Activated CD8-positive, alpha-beta T cell treated with anti-CD3 and anti-CD28 coated beads for 36 hours (primary cell): ENCODE results near the gene METTL22. TPM values are rescaled to one million over a fixed set of nuclear protein-coding genes. Genes with fewer than 3 reads are reported as not detected.

ENCODE experiments used
- ATAC-seq: fragments of 200-7000 bp; cut with Tn5 transposase; one replicate; pipeline ENCODE4 v1.10.0; 2021; ENCODE audit warnings: mild to moderate bottlenecking, moderate library complexity
- CTCF ChIA-PET: fragments of 350-600 bp; sonication (Branson Sonifier 250); formaldehyde crosslinking; loops from one replicate; lab custom pipeline; 2021; ENCODE audit warnings: antibody characterized with exemption; lab: Charles Lee
- POLR2A ChIA-PET: fragments of 350-600 bp; sonication (Branson Sonifier 250); formaldehyde crosslinking; loops from one replicate; lab custom pipeline; 2021; ENCODE audit warnings: antibody characterized with exemption; lab: Charles Lee
- DNase-seq: peaks from one replicate; pipeline ENCODE4 v3.0.0-alpha.2; 2020
- H3K27ac Mint-ChIP-seq: one replicate; pipeline ENCODE4 v1.8.0; 2021; ENCODE audit warnings: mild to moderate bottlenecking, mixed read lengths
- H3K27me3 Mint-ChIP-seq: one replicate; pipeline ENCODE4 v1.8.0; 2021; ENCODE audit warnings: mixed read lengths
- H3K36me3 Mint-ChIP-seq: one replicate; pipeline ENCODE4 v1.8.0; 2021; ENCODE audit warnings: low read depth, mixed read lengths
- H3K4me1 Mint-ChIP-seq: one replicate; pipeline ENCODE4 v1.8.0; 2021; ENCODE audit warnings: low read depth, mixed read lengths
- H3K4me3 Mint-ChIP-seq: one replicate; pipeline ENCODE4 v1.8.0; 2021; ENCODE audit warnings: mild to moderate bottlenecking, moderate library complexity, mixed read lengths
- H3K9me3 Mint-ChIP-seq: one replicate; pipeline ENCODE4 v1.8.0; 2021; ENCODE audit warnings: mixed read lengths
- intact Hi-C: fragments of 100-400 bp; cut with micrococcal nuclease; formaldehyde crosslinking; loops from one replicate; pipeline ENCODE4 v1.10.0; 2022
- total RNA-seq, 2 experiments: library from RNA; stranded (reverse); gene quantifications; one replicate each; pipeline ENCODE4 v1.2.3, GENCODE V29; 2021
- TF ChIP-seq, protein P1 (sequence below): fragments of 200-600 bp; IDR thresholded peaks from one replicate; pipeline ENCODE4 v1.8.0; 2022; ENCODE audit warnings: antibody characterized with exemption, mild to moderate bottlenecking

Gene METTL22
- total RNA-seq, 2 experiments from 2014 or later, result 31.7 to 31.9 TPM

DNA sequence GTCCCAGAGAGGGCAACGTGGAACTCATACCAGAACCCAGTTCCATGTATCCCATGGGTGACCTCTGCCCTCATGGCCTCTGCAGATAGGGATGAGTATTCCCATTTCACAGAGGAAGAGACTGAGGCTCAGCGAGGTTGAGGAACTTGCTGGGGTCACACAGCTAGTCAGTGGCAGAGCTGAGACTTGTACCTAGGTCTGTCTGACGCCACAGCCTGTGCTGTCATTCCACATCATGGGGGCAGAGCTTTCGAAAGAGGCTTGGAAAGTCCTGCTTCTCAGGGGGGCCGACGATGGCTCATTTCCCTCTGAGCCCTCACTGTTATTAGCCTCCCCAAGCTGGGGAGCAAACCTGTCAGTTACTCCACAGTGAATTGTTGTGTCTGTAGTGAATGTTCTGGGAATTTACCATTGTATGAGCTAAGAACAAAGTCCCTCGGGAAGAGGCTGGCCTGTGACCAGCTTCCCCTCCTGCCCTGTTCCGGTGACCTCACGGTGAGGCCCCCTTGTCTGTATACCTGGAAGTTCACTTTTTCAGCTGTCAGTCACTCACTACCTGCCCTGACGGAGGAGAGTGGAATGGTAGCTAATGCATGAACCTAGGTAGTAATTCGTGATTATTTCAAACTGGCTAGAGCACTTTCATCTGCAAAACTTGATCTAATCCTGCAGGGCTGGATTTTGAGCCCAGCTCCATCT is 8.9 kb downstream of the METTL22 start:
- POLR2A ChIA-PET, result interaction anchor here (0.5 to 1.2 kb wide), 3 partner anchors 69 to 239 kb away, joined by 3 read pairs; partner anchors contain the start of gene CARHSP1
- H3K27ac Mint-ChIP-seq, result no peak overlapping the region

DNA sequence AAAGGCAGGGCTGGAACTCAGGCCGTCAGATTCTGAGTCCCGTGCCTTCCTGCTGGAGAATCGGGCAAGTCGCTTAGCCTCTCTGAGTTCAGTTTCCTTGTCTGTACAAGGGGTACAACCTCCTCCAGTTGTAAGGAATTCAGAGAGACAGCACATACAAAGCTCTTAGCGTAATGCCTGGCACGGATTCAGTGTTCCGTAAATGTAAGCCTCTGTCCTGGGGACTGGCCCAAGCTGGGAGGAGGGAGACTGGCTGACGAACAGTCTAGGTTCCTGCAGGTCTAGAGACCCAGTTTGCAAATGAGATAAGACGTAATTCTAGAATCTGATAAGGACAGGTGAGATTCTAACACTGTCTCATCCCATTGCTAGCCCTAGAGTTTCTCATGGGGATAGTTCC is 9.9 kb downstream of the METTL22 start:
- DNase-seq (no peak), ATAC-seq (no peak)
- Mint-ChIP-seq H3K9me3 (no peaks in the 10 kb centered on the region), H3K27me3 (no peaks in the 10 kb centered on the region), H3K4me1 (peaks cover 7% of the 10 kb centered on the region), H3K27ac (no peak overlapping the region), H3K4me3 (no peak overlapping the region), H3K36me3 (peaks cover 43% of the 10 kb centered on the region)
- ChIA-PET POLR2A (no interaction called here), CTCF (no interaction called here)
- TF ChIP-seq, protein P1, sequence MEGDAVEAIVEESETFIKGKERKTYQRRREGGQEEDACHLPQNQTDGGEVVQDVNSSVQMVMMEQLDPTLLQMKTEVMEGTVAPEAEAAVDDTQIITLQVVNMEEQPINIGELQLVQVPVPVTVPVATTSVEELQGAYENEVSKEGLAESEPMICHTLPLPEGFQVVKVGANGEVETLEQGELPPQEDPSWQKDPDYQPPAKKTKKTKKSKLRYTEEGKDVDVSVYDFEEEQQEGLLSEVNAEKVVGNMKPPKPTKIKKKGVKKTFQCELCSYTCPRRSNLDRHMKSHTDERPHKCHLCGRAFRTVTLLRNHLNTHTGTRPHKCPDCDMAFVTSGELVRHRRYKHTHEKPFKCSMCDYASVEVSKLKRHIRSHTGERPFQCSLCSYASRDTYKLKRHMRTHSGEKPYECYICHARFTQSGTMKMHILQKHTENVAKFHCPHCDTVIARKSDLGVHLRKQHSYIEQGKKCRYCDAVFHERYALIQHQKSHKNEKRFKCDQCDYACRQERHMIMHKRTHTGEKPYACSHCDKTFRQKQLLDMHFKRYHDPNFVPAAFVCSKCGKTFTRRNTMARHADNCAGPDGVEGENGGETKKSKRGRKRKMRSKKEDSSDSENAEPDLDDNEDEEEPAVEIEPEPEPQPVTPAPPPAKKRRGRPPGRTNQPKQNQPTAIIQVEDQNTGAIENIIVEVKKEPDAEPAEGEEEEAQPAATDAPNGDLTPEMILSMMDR, result no peak
- intact Hi-C loops, result no loop called here

More for the DNA sequence above, 8.9 kb downstream of the METTL22 start:
- Mint-ChIP-seq H3K27me3 (no peaks in the 10 kb centered on the region), H3K9me3 (no peaks in the 10 kb centered on the region), H3K36me3 (peaks cover 48% of the 10 kb centered on the region), H3K4me1 (peaks cover 7% of the 10 kb centered on the region), H3K4me3 (no peak overlapping the region)
- intact Hi-C loops, result no loop called here
- CTCF ChIA-PET, result no interaction called here
- TF ChIP-seq, protein P1, result no peak
- DNase-seq (no peak), ATAC-seq (no peak)

DNA sequence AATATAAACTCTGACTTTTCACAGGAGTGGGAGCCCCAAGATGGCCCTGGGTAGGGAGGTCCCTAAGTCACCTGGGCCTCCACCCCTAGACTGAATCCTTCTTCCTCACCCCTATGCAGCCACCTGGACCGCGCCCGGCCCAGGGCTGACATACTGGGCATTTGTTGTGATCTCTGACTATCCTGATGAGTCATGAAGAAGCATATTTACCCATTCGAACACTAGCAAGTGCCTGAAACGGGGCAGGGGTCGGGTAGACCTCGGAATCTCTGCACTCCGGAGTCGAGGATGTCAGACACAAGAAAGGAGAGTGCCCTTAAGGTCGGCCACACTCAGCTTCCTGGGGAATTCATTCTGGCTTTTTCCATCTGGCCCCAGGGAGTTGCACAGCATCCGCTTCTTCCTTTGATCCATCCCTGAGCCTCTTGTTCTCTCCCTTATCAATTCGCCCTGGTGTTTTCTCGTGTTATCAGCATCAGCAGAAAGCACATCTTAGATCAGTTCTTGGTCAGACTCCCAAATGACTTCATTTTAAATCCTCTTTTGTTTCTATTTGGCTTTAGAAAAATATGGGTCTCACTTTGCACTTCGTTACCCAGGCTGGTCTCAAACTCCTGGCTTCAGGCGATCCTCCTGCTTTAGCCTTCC is 10.4 kb downstream of the METTL22 start:
- TF ChIP-seq, protein P1, result no peak
- ChIA-PET POLR2A (no interaction called here), CTCF (no interaction called here)
- H3K27ac Mint-ChIP-seq, result no peak overlapping the region
- DNase-seq (no peak), ATAC-seq (no peak)
- peaks cover 6% of the 10 kb centered on the region for H3K4me1 Mint-ChIP-seq
- intact Hi-C loops, result no loop called here
- H3K4me3 Mint-ChIP-seq, result no peak overlapping the region
- H3K9me3 Mint-ChIP-seq, result no peaks in the 10 kb centered on the region
- H3K27me3 Mint-ChIP-seq, result no peaks in the 10 kb centered on the region
- H3K36me3 Mint-ChIP-seq, result peaks cover 44% of the 10 kb centered on the region

DNA sequence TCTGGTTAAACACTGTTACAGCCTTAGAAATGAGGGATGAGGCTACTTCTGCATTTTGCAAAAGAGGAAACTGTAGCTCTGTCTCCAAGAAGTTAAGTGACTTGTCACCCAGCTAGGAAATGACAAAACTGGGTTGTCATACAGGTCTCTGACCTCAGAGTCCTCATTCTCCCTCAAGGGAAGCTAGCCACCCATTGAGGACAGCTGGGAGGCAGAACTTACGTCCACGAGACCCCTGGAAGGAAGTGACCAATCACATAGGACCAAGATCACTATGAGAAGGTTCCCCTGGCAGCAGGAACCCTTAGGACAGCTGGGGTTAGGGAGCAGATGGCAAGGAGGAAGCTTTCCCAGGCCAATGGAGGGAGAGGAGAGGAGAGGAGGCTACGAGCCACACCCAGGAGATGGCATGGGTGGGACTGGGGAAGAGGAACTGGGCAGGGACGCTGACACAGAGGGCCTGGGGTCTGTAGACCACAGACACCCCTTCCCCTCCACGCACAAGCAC is 11.2 kb downstream of the METTL22 start:
- no peak for ATAC-seq
- POLR2A ChIA-PET, result no interaction called here
- no peak overlapping the region for H3K27ac Mint-ChIP-seq
- H3K9me3 Mint-ChIP-seq, result no peaks in the 10 kb centered on the region
- peaks cover 2% of the 10 kb centered on the region for H3K4me1 Mint-ChIP-seq
- DNase-seq, result no peak
- intact Hi-C loops, result no loop called here
- no peak overlapping the region for H3K4me3 Mint-ChIP-seq
- no peaks in the 10 kb centered on the region for H3K27me3 Mint-ChIP-seq
- CTCF ChIA-PET, result no interaction called here
- TF ChIP-seq, protein P1, result no peak
- H3K36me3 Mint-ChIP-seq, result peaks cover 41% of the 10 kb centered on the region
